ENCODE measurements around the gene UBASH3B.

Gene UBASH3B

GRCh38 chr11:122807731-122808477, 152.4 kb downstream of the UBASH3B start:
- H3K27me3 ChIP-seq (replicated peaks; ENCODE audit: control insufficient read depth, insufficient read depth, low read length): no peaks in the 10 kb centered on the region
- no peak for TF ChIP-seq CTCF (IDR thresholded peaks at IDR 0.05; ENCODE audit: insufficient read depth, low read length, poor library complexity, severe bottlenecking)
- no peaks in the 10 kb centered on the region for H3K36me3 ChIP-seq (ENCODE audit: control insufficient read depth, insufficient read depth, low read length)
- DNase-seq (ENCODE audit: extremely low read depth, insufficient read length): no peak
- H3K4me3 ChIP-seq (replicated peaks; ENCODE audit: low read depth, low read length): no peak overlapping the region

- Histone ChIP-seq H3K4me3 (replicated peaks; ENCODE audit: low read depth, low read length) (no peak overlapping the region), H3K36me3 (ENCODE audit: control insufficient read depth, insufficient read depth, low read length) (no peaks in the 10 kb centered on the region), H3K27me3 (replicated peaks; ENCODE audit: control insufficient read depth, insufficient read depth, low read length) (no peaks in the 10 kb centered on the region)
- no peak for TF ChIP-seq CTCF (IDR thresholded peaks at IDR 0.05; ENCODE audit: insufficient read depth, low read length, poor library complexity, severe bottlenecking)
- DNase-seq (ENCODE audit: extremely low read depth, insufficient read length): peak; percentile 54
These were observed 153.0 kb downstream of the UBASH3B start for GRCh38 chr11:122808478-122808869.

- no peak for TF ChIP-seq CTCF (IDR thresholded peaks at IDR 0.05; ENCODE audit: insufficient read depth, low read length, poor library complexity, severe bottlenecking)
- no peaks in the 10 kb centered on the region for H3K36me3 ChIP-seq (ENCODE audit: control insufficient read depth, insufficient read depth, low read length)
- no peak for DNase-seq (ENCODE audit: extremely low read depth, insufficient read length)
- no peaks in the 10 kb centered on the region for H3K27me3 ChIP-seq (replicated peaks; ENCODE audit: control insufficient read depth, insufficient read depth, low read length)
- no peak overlapping the region for H3K4me3 ChIP-seq (replicated peaks; ENCODE audit: low read depth, low read length)
These were observed 154.3 kb downstream of the UBASH3B start for GRCh38 chr11:122809866-122810265.

GRCh38 chr11:122811721-122812120, 156.2 kb downstream of the UBASH3B start:
- TF ChIP-seq CTCF (IDR thresholded peaks at IDR 0.05; ENCODE audit: insufficient read depth, low read length, poor library complexity, severe bottlenecking): no peak

GRCh38 chr11:122812638-122813037, 157.1 kb downstream of the UBASH3B start:
- no peaks in the 10 kb centered on the region for H3K27me3 ChIP-seq (replicated peaks; ENCODE audit: control insufficient read depth, insufficient read depth, low read length)
- no peaks in the 10 kb centered on the region for H3K36me3 ChIP-seq (ENCODE audit: control insufficient read depth, insufficient read depth, low read length)
- no peak for TF ChIP-seq CTCF (IDR thresholded peaks at IDR 0.05; ENCODE audit: insufficient read depth, low read length, poor library complexity, severe bottlenecking)
- no peak for DNase-seq (ENCODE audit: extremely low read depth, insufficient read length)
- H3K4me3 ChIP-seq (replicated peaks; ENCODE audit: low read depth, low read length): no peak overlapping the region

More at GRCh38 chr11:122811721-122812120, 156.2 kb downstream of the UBASH3B start:
- Histone ChIP-seq H3K27me3 (replicated peaks; ENCODE audit: control insufficient read depth, insufficient read depth, low read length) (no peaks in the 10 kb centered on the region), H3K4me3 (replicated peaks; ENCODE audit: low read depth, low read length) (no peak overlapping the region), H3K36me3 (ENCODE audit: control insufficient read depth, insufficient read depth, low read length) (no peaks in the 10 kb centered on the region)
- no peak for DNase-seq (ENCODE audit: extremely low read depth, insufficient read length)

All from GM06990 (cell line).